Measurements from ENCODE around the gene RAB40C. TPM values are rescaled to one million over a fixed set of nuclear protein-coding genes. Genes with fewer than 3 reads are reported as not detected.

The RAB40C gene
- total RNA-seq, 2 experiments from 2014 or later, result 13.3 to 17.6 TPM

- no peaks in the 10 kb centered on the region for H3K27me3 Mint-ChIP-seq
- H3K4me1 Mint-ChIP-seq, result peaks cover 15% of the 10 kb centered on the region
- peaks cover 1% of the 10 kb centered on the region for H3K36me3 Mint-ChIP-seq (ENCODE audit: low read depth)
- POLR2A ChIA-PET, result no interaction called here
- no peak for DNase-seq
- CTCF ChIA-PET, result no interaction called here
- no peaks in the 10 kb centered on the region for H3K9me3 Mint-ChIP-seq
- H3K27ac Mint-ChIP-seq, result no peak overlapping the region
- H3K4me3 Mint-ChIP-seq, result no peak overlapping the region
Observed at GRCh38 chr16:583470-583814, 6.4 kb upstream of the RAB40C start.

DNA sequence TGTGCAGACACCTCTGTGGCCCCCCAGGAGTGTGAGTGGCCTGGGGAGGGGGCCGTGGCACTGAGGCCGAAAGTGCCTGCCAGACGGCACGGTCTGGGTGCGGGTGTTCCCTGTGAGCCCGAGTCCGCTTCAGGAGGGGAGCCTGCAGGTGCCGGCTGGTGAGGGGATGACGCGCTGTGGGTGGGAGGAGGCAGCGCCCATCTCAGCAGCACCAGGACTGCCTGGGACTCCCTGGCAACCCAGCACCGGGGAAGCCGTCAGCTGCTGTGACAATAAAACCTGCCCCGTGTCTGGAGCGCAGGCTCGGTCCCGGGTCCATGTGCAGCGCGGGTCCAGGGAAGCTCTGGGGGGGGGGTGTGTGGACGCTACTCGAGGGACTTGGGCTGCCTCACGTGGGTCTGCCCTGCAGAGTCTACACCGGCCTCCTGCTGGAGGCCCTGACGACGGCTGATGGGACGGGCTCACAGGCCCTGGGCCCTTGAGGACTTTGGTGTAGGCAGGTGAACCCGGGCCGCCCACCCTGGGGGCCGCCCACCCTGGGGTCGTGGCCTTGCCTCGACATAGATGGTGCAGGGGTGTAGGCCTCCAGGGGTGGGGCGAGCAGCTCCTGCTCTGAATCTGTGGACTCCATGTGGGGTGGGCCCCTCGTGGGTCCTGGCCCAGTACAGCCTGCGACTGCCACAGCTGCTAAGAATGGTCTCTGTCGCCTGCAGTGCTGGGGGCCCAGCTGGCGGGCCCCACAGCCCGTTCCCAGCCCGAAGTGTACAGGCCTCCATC is 5.9 kb upstream of the RAB40C start:
- Mint-ChIP-seq H3K36me3 (ENCODE audit: low read depth) (peaks cover 1% of the 10 kb centered on the region), H3K4me1 (peaks cover 15% of the 10 kb centered on the region), H3K27ac (no peak overlapping the region), H3K27me3 (no peaks in the 10 kb centered on the region), H3K9me3 (no peaks in the 10 kb centered on the region), H3K4me3 (no peak overlapping the region)
- CTCF ChIA-PET, result interaction anchor here (1.0 kb wide), 1 partner anchor 17 kb away, joined by 3 read pairs; the partner anchor contains the start of gene NHLRC4
- DNase-seq, result no peak
- POLR2A ChIA-PET, result no interaction called here

DNA sequence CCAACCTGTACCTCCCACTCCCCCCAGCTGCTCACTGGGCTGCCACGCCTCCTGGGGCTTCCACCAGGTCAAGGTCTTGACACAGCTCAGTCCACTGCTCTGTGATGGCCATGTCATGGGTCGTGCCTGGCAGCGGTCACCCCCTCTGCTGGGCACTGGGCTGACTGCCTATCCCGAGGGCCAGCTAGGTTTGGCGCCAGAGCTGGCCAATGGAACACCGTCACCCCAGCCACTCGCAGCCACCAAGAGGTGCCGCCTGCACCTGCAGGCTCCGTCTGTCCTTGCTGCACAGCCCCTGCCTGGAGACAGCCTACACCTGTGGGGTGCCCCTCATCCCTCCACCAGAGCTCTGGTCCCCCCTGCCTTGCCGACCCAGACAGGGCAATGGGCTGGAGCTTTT is 4.5 kb upstream of the RAB40C start:
- POLR2A ChIA-PET, result no interaction called here
- H3K36me3 Mint-ChIP-seq (ENCODE audit: low read depth), result peaks cover 1% of the 10 kb centered on the region
- no peak for DNase-seq
- H3K4me3 Mint-ChIP-seq, result no peak overlapping the region
- H3K27me3 Mint-ChIP-seq, result no peaks in the 10 kb centered on the region
- CTCF ChIA-PET, result interaction anchor here (0.9 to 1.0 kb wide), 3 partner anchors 17 to 51 kb away, joined by 3 to 4 read pairs (median 3); partner anchors contain the start of genes METTL26 and NHLRC4
- H3K9me3 Mint-ChIP-seq, result no peaks in the 10 kb centered on the region
- peaks cover 15% of the 10 kb centered on the region for H3K4me1 Mint-ChIP-seq
- no peak overlapping the region for H3K27ac Mint-ChIP-seq

DNA sequence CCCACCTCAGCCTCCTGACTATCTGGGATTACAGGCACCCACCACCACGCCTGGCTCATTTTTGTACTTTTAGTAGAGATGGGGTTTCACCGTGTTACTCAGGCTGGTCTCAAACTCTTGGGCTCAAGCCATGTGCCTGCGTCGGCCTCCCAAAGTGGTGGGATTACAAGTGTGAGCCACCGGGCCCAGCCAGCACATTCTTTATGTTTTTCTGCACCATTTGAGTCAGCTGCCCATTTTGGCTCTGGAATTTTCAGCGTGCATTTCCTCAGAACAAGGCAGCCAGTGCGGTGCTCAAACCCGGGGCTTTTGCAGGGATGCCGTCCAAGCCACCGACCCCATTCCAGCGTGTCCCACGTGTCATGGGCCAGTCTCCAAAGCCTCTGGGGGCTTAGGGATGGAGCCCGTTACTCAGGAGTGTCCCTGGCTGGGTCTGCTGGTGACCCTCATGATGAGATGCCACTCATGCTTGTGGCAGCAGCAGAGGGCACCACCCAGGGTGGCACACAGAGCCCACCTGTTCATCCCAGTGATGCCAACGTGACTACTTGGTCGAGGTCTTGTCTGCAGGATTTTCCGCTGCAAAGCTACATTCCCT is 3.7 kb upstream of the RAB40C start:
- peak overlapping the region; percentile 2 for H3K27ac Mint-ChIP-seq
- no peaks in the 10 kb centered on the region for H3K9me3 Mint-ChIP-seq
- ChIA-PET CTCF (interaction anchor here (1.0 kb wide), 1 partner anchor 16 kb away, joined by 4 read pairs; no protein-coding TSS in a partner anchor), POLR2A (no interaction called here)
- H3K4me1 Mint-ChIP-seq, result peaks cover 22% of the 10 kb centered on the region
- no peak for DNase-seq
- H3K4me3 Mint-ChIP-seq, result no peak overlapping the region
- no peaks in the 10 kb centered on the region for H3K27me3 Mint-ChIP-seq
- peaks cover 1% of the 10 kb centered on the region for H3K36me3 Mint-ChIP-seq (ENCODE audit: low read depth)

- no peaks in the 10 kb centered on the region for H3K27me3 Mint-ChIP-seq
- peaks cover 28% of the 10 kb centered on the region for H3K4me1 Mint-ChIP-seq
- H3K4me3 Mint-ChIP-seq, result peak overlapping the region; percentile 94
- no peak for DNase-seq
- peak overlapping the region; percentile 98 for H3K27ac Mint-ChIP-seq
- peaks cover 1% of the 10 kb centered on the region for H3K36me3 Mint-ChIP-seq (ENCODE audit: low read depth)
- no peaks in the 10 kb centered on the region for H3K9me3 Mint-ChIP-seq
- ChIA-PET CTCF (interaction anchor here (0.9 kb wide), 1 partner anchor 16 kb away, joined by 3 read pairs; no protein-coding TSS in a partner anchor), POLR2A (interaction anchor here (0.6 kb wide), 1 partner anchor 200 kb away, joined by 10 read pairs; no protein-coding TSS in a partner anchor)
Observed at GRCh38 chr16:586645-587590, 2.9 kb upstream of the RAB40C start.

DNA sequence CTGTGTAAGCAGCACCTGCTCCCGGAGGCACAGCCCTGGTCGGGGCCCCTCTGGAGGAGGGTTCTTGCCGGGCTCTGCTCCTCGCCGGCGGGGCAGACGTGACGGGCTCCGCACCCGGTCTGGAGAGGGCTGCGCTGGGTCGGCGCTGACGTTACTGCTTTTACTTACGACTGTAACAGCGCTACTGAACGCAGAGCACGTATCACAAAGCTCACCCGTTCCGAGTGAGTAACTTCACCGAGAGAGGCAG is 1.3 kb upstream of the RAB40C start:
- CTCF ChIA-PET, result interaction anchor here (0.9 to 1.3 kb wide), 2 partner anchors 11 to 59 kb away, joined by 3 to 4 read pairs; no protein-coding TSS in a partner anchor
- H3K4me3 Mint-ChIP-seq, result peak overlapping the region; percentile 94

GRCh38 chr16:588889-589657 is 793 bp upstream of the RAB40C start:
- POLR2A ChIA-PET, result interaction anchor here (0.8 kb wide), 1 partner anchor 47 kb away, joined by 3 read pairs; the partner anchor contains the start of gene METTL26
- Mint-ChIP-seq H3K4me1 (peaks cover 32% of the 10 kb centered on the region), H3K27ac (peak overlapping the region; percentile 99), H3K9me3 (no peaks in the 10 kb centered on the region), H3K27me3 (no peaks in the 10 kb centered on the region), H3K4me3 (peak overlapping the region; percentile 94), H3K36me3 (ENCODE audit: low read depth) (peaks cover 1% of the 10 kb centered on the region)
- peak; percentile 97 for DNase-seq
- CTCF ChIA-PET, result interaction anchor here (0.9 to 1.3 kb wide), 2 partner anchors 11 to 59 kb away, joined by 3 to 4 read pairs; no protein-coding TSS in a partner anchor

More for the DNA sequence above, 1.3 kb upstream of the RAB40C start:
- POLR2A ChIA-PET, result interaction anchor here (0.8 kb wide), 1 partner anchor 48 kb away, joined by 3 read pairs; the partner anchor contains the start of gene METTL26
- Mint-ChIP-seq H3K4me1 (peaks cover 32% of the 10 kb centered on the region), H3K27me3 (no peaks in the 10 kb centered on the region), H3K27ac (peak overlapping the region; percentile 98), H3K36me3 (ENCODE audit: low read depth) (peaks cover 1% of the 10 kb centered on the region), H3K9me3 (no peaks in the 10 kb centered on the region)
- peak; percentile 66 for DNase-seq

GRCh38 chr16:590188-590814 is 435 bp downstream of the RAB40C start:
- DNase-seq, result no peak
- peaks cover 31% of the 10 kb centered on the region for H3K4me1 Mint-ChIP-seq
- H3K36me3 Mint-ChIP-seq (ENCODE audit: low read depth), result peaks cover 1% of the 10 kb centered on the region
- ChIA-PET POLR2A (no interaction called here), CTCF (no interaction called here)
- H3K27me3 Mint-ChIP-seq, result no peaks in the 10 kb centered on the region
- H3K27ac Mint-ChIP-seq, result peak overlapping the region; percentile 83
- H3K9me3 Mint-ChIP-seq, result no peaks in the 10 kb centered on the region
- H3K4me3 Mint-ChIP-seq, result peak overlapping the region; percentile 81

DNA sequence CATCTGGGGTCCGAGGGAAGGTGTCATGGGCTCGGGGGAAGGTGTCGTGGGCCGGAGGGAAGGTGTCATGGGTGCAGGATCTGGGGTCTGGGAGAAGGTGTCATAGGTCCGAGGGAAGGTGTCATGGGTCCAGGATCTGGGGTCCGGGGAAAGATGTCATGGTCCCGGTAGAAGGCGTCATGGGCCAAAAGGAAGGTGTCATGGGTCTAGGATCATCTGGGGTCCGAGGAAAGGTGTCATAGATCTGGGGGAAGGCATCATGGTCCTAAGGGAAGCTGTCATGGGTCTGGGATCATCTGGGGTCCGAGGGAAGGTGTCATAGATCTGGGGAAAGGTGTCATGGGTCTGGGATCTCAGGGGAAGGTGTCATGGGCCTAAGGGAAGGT is 942 bp downstream of the RAB40C start:
- POLR2A ChIA-PET, result no interaction called here
- Mint-ChIP-seq H3K4me1 (peaks cover 26% of the 10 kb centered on the region), H3K4me3 (peak overlapping the region; percentile 81), H3K27me3 (no peaks in the 10 kb centered on the region), H3K36me3 (ENCODE audit: low read depth) (peaks cover 1% of the 10 kb centered on the region), H3K27ac (peak overlapping the region; percentile 83), H3K9me3 (no peaks in the 10 kb centered on the region)
- no peak for DNase-seq
- CTCF ChIA-PET, result no interaction called here

- Mint-ChIP-seq H3K4me1 (peaks cover 26% of the 10 kb centered on the region), H3K9me3 (no peaks in the 10 kb centered on the region), H3K4me3 (peak overlapping the region; percentile 81), H3K36me3 (ENCODE audit: low read depth) (peaks cover 1% of the 10 kb centered on the region), H3K27me3 (no peaks in the 10 kb centered on the region), H3K27ac (no peak overlapping the region)
- CTCF ChIA-PET, result interaction anchor here (0.7 to 1.2 kb wide), 2 partner anchors 69 kb away, joined by 3 to 5 read pairs; no protein-coding TSS in a partner anchor
- POLR2A ChIA-PET, result no interaction called here
- no peak for DNase-seq
Observed at GRCh38 chr16:591231-591630, 1.4 kb downstream of the RAB40C start.

- no peaks in the 10 kb centered on the region for H3K9me3 Mint-ChIP-seq
- peaks cover 1% of the 10 kb centered on the region for H3K36me3 Mint-ChIP-seq (ENCODE audit: low read depth)
- peaks cover 26% of the 10 kb centered on the region for H3K4me1 Mint-ChIP-seq
- no peaks in the 10 kb centered on the region for H3K27me3 Mint-ChIP-seq
- no peak for DNase-seq
- H3K4me3 Mint-ChIP-seq, result peak overlapping the region; percentile 81
- ChIA-PET POLR2A (no interaction called here), CTCF (interaction anchor here (0.7 to 1.2 kb wide), 4 partner anchors 11 to 70 kb away, joined by 3 to 5 read pairs (median 3); no protein-coding TSS in a partner anchor)
- peak overlapping the region; percentile 36 for H3K27ac Mint-ChIP-seq
Observed at GRCh38 chr16:591892-592517, 2.1 kb downstream of the RAB40C start.
